ENCODE data around the gene RYR2.
"Not testable (repeated sequence)": the region's sequence is repeated elsewhere in the genome, so short reads cannot be mapped to it uniquely, and the experiment has no call there.

RYR2 gene

GRCh38 chr1:237084341-237085077 is 42.5 kb downstream of the RYR2 start:
- DNase-seq (ENCODE audit: low read depth in 2 of 2): no peak

GRCh38 chr1:237091691-237092090 is 49.7 kb downstream of the RYR2 start:
- no peak for DNase-seq (ENCODE audit: low read depth in 2 of 2)

GRCh38 chr1:237093691-237094090 is 51.7 kb downstream of the RYR2 start:
- no peak for DNase-seq (ENCODE audit: low read depth in 2 of 2)

GRCh38 chr1:237098541-237098940 is 56.6 kb downstream of the RYR2 start:
- DNase-seq (ENCODE audit: low read depth in 2 of 2): no peak

- DNase-seq (ENCODE audit: low read depth in 2 of 2): no peak
Observed at GRCh38 chr1:237103021-237103420, 61.0 kb downstream of the RYR2 start.

- DNase-seq (ENCODE audit: low read depth in 2 of 2): no peak
Observed at GRCh38 chr1:237104096-237104495, 62.1 kb downstream of the RYR2 start.

GRCh38 chr1:237105826-237106225 is 63.8 kb downstream of the RYR2 start:
- no peak for DNase-seq (ENCODE audit: low read depth in 2 of 2)

GRCh38 chr1:237108297-237109040 is 66.5 kb downstream of the RYR2 start:
- no peak for DNase-seq (ENCODE audit: low read depth in 2 of 2)

GRCh38 chr1:237111807-237112206 is 69.8 kb downstream of the RYR2 start:
- no peak for DNase-seq (ENCODE audit: low read depth in 2 of 2)

DNA sequence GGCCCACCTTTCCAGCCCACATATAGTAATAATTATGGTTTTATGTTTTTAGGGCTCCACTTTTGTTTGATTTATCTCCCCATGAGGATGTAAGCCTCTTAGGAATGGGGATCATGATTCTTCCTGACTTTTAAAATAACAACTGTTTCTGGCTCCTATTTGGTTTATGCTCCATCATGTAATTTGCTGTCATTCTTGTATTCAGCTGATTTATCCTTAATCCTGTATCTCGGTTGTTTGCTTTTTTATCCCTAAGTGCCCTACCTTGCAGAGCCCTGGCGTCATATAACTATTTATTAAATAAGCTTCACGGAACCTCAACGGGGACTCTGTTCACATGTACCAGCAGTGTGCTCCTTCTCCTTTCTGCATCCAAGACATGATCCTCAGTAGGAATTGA is 70.7 kb downstream of the RYR2 start:
- DNase-seq (ENCODE audit: low read depth in 2 of 2): no peak

- DNase-seq (ENCODE audit: low read depth in 2 of 2): no peak
Observed at GRCh38 chr1:237115035-237115434, 73.1 kb downstream of the RYR2 start.

GRCh38 chr1:237119091-237119490 is 77.1 kb downstream of the RYR2 start:
- no peak for DNase-seq (ENCODE audit: low read depth in 2 of 2)

DNA sequence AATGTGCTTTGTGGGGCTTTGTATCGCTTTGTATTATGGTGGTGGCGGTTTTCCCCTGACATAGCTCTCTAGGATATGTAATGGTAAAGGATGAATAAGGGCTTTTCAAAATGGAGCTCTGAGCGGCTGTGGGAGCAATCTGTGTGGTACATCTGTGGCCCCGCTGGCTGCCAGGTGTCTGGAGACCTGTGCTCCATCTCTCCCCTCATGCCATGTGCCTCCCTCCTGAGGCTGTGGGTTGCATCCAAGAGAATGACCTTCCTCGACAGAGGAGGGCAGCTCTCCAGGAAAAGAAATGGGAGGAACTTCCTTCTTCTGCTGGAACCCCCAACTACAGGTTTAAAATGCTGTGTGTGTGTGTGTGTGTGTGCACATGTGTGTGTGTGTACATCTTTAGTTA is 78.7 kb downstream of the RYR2 start:
- no peak for DNase-seq (ENCODE audit: low read depth in 2 of 2)

DNA sequence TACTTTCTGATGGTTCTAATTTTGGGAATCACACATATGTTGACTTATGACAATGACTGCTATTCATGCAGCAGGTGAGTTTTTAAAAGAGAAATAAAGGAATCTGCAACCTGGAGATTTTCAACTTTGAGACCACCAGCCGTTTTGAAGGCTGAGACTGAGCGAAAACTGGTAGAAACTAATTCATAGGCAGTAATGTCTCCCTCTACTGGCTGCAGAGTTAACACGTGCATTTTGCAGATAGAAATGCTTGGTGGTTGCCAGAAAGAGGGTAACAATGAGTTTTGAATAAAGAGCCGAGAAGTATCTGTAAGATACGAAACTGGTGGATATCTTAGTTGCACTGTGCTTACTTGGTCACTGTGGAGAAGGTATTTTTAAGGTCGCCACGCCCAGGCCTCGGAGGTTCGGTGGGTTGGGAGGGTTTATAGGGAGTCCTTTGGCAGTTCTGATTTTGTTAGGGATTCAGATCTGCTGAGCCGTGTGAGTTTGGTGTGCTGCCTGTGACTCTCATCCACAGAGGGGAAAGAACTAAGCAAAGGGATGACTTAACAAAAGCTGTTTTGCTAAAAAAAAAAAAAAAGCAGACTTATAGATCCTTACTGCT is 83.0 kb downstream of the RYR2 start:
- DNase-seq (ENCODE audit: low read depth in 2 of 2): no peak

- DNase-seq (ENCODE audit: low read depth in 2 of 2): no peak
Observed at GRCh38 chr1:237126180-237126579, 84.2 kb downstream of the RYR2 start.

- DNase-seq (ENCODE audit: low read depth in 2 of 2): not testable (repeated sequence)
Observed at GRCh38 chr1:237127301-237127700, 85.3 kb downstream of the RYR2 start.

GRCh38 chr1:237133921-237134320 is 91.9 kb downstream of the RYR2 start:
- DNase-seq (ENCODE audit: low read depth in 2 of 2): no peak

GRCh38 chr1:237134929-237135328 is 92.9 kb downstream of the RYR2 start:
- no peak for DNase-seq (ENCODE audit: low read depth in 2 of 2)

DNA sequence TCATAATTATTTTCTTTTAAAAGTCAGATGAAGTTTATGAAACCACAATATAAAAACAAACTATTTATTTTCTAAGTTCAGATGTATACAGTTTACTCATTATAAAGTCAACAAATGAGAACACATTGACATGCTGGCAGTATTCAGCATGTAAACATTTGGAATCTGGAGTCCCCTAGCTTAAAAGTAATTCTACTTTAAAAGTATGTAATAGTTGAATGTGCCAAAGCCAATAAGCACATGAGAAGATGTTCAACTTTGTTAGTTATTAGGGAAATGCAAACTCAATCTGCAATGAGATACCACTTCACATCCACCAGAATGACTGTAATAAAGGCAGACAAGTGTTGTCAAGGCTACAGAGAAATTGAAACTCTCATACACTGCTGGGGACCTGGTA is 96.6 kb downstream of the RYR2 start:
- DNase-seq (ENCODE audit: low read depth in 2 of 2): no peak

GRCh38 chr1:237139732-237140131 is 97.7 kb downstream of the RYR2 start:
- DNase-seq (ENCODE audit: low read depth in 2 of 2): no peak

DNA sequence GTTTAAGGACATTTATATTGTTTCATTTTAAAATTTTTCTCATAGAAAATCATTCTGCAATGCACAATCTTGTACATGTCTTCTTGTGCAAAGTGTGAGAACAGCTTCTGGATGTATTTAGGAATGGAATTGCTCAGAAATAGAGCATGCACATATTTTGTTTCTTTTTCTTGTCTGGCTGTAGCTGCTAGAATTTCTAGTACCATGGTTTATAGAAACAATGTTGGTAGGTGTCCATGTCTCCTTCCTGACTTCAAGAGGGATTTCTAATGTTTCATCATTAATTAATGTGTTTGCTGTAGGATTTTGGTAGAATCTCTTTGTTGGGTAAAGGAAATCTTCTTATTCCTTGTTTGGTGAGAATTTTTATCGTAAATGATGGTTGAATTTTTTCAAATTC is 99.0 kb downstream of the RYR2 start:
- DNase-seq (ENCODE audit: low read depth in 2 of 2): no peak

GRCh38 chr1:237141502-237141901 is 99.5 kb downstream of the RYR2 start:
- no peak for DNase-seq (ENCODE audit: low read depth in 2 of 2)
